Right hindlimb (tissue), 1 donor: ENCODE data around the gene CYP26B1.

Experiments used
- DNase-seq: peaks from one replicate; pipeline ENCODE4 v3.0.0-alpha.2; 2018

CYP26B1 gene

GRCh38 chr2:72080286-72081145 lies 67.1 kb downstream of the CYP26B1 start:
- DNase-seq = no peak
